B cell (primary cell): Measurements from ENCODE around the gene PDE3B.

ENCODE experiments used
- EZH2 ChIP-seq: IDR thresholded peaks from 2 replicates; pipeline ENCODE4 v1.6.1; 2012; ENCODE audit warnings: borderline replicate concordance, low read depth, mild to moderate bottlenecking, moderate library complexity, low read length; ENCODE audit not compliant: insufficient read depth, poor library complexity, severe bottlenecking
- TF ChIP-seq, protein P1 (sequence below): fragments of 200-600 bp; IDR thresholded peaks from one replicate; pipeline ENCODE4 v1.8.0; 2022; ENCODE audit warnings: antibody characterized with exemption, mild to moderate bottlenecking

DNA sequence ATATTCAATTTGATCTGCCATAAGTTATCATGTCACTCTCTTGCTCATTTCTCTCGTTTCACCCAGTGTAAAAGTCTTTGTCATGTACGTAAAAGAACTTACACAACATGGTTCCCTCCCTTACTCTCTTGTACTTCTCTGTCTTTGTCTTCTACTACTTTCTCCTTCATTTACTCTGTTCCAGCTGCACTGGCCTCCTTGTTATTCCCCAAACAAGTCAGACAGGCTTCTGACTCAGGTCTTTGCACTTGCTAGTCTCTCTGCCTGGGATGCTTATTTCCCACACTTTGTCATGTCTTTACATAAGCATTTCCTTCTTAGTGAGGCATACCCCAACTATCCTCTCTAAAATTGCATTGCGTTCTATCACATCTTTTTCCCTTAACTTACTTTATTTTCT is 131.1 kb downstream of the PDE3B start:
- TF ChIP-seq, protein P1, sequence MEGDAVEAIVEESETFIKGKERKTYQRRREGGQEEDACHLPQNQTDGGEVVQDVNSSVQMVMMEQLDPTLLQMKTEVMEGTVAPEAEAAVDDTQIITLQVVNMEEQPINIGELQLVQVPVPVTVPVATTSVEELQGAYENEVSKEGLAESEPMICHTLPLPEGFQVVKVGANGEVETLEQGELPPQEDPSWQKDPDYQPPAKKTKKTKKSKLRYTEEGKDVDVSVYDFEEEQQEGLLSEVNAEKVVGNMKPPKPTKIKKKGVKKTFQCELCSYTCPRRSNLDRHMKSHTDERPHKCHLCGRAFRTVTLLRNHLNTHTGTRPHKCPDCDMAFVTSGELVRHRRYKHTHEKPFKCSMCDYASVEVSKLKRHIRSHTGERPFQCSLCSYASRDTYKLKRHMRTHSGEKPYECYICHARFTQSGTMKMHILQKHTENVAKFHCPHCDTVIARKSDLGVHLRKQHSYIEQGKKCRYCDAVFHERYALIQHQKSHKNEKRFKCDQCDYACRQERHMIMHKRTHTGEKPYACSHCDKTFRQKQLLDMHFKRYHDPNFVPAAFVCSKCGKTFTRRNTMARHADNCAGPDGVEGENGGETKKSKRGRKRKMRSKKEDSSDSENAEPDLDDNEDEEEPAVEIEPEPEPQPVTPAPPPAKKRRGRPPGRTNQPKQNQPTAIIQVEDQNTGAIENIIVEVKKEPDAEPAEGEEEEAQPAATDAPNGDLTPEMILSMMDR: no peak
- no peak for TF ChIP-seq EZH2
